DMS153 (cell line): ENCODE results near the gene RIF1.
A peak's percentile ranks its signal among the peaks of the same experiment; 100 is the strongest.

Experiments
- DNase-seq: peaks from one replicate; lab custom pipeline; 2025; lab: John Stamatoyannopoulos, UW

The RIF1 gene, protein sequence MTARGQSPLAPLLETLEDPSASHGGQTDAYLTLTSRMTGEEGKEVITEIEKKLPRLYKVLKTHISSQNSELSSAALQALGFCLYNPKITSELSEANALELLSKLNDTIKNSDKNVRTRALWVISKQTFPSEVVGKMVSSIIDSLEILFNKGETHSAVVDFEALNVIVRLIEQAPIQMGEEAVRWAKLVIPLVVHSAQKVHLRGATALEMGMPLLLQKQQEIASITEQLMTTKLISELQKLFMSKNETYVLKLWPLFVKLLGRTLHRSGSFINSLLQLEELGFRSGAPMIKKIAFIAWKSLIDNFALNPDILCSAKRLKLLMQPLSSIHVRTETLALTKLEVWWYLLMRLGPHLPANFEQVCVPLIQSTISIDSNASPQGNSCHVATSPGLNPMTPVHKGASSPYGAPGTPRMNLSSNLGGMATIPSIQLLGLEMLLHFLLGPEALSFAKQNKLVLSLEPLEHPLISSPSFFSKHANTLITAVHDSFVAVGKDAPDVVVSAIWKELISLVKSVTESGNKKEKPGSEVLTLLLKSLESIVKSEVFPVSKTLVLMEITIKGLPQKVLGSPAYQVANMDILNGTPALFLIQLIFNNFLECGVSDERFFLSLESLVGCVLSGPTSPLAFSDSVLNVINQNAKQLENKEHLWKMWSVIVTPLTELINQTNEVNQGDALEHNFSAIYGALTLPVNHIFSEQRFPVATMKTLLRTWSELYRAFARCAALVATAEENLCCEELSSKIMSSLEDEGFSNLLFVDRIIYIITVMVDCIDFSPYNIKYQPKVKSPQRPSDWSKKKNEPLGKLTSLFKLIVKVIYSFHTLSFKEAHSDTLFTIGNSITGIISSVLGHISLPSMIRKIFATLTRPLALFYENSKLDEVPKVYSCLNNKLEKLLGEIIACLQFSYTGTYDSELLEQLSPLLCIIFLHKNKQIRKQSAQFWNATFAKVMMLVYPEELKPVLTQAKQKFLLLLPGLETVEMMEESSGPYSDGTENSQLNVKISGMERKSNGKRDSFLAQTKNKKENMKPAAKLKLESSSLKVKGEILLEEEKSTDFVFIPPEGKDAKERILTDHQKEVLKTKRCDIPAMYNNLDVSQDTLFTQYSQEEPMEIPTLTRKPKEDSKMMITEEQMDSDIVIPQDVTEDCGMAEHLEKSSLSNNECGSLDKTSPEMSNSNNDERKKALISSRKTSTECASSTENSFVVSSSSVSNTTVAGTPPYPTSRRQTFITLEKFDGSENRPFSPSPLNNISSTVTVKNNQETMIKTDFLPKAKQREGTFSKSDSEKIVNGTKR (N-terminal part only)

GRCh38 chr2:151409601-151410484, at the start of gene RIF1:
TSS of gene RIF1 (plus strand) at chr2:151409902. CDS start at chr2:151410424, 522 bp downstream.
- peak; percentile 84 for DNase-seq

DNA sequence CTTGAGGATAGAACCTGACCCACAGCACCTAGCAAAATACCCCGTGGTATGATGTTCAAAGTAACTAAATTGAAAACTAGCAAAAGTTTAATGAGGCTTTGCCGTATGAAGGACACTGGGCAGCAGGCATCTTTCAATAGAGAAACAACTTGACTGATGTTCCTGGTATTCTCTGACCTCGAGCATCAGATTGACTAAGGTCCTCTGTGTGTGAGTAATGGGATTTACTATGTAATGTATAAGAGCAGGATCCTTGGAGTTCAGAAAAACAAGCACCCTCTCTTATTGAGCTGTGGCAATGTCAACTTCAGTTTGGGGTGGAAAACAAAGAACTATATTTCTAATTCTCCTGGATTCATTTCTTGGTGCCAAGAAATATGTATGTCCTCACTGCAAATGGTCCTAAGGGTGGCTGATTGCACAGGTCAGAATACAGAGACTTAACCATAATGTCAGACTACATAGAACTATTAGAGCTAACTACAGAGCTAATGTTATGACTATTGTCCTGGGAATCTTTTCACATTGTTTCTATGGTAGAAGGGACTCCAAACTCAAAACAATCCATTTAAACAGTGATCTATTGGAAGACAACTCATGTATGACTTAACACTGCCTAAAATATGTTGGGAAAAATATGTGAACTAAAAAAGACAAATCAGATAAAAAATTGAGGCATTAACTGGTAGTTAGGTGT, 47.9 kb upstream of the RIF1 start:
- no peak for DNase-seq

GRCh38 chr2:151363709-151364108, 46.0 kb upstream of the RIF1 start:
- no peak for DNase-seq

DNA sequence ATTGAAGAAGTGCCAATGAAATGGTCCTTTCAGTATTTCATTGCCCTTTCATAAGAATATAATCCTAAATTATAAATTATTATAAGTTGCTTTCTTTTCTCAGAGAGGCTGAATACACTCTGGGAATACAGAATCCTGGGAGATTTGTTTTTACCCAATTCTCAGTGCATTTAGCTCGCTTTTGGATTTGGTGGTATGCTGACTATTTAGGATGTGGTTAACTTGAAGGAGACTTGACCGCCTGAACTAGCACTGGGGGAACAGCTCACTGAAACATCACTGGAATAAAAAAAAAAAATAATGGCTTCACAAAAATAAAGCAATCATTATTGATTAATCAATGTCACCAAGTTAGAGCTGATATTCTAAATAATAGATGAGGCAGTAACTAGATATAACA, 42.1 kb upstream of the RIF1 start:
- DNase-seq = no peak

DNA sequence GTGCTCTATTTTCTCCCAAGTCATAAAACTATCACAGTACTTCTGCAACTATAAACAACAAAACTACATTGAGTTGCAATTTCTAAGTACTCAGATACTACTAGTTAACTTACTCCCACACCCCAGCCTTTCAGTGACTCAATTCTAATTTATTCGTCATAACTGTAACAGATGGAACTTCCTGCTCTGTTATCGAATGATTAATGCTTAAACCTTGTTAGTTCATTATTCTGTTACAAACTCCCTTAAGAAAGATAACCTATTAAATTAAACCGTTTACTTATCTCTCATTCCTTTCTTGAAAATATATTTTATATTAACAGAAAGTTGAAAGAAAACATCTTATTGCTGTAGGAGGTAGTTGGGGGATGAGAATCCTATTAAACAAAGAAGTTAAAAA, 35.3 kb upstream of the RIF1 start:
- no peak for DNase-seq

GRCh38 chr2:151379169-151379568, 30.5 kb upstream of the RIF1 start:
- DNase-seq = no peak

- no peak for DNase-seq
Observed at GRCh38 chr2:151380580-151381235, 29.0 kb upstream of the RIF1 start.

GRCh38 chr2:151381266-151381665, 28.4 kb upstream of the RIF1 start:
- no peak for DNase-seq

GRCh38 chr2:151388011-151388410, 21.7 kb upstream of the RIF1 start:
- DNase-seq = no peak

- DNase-seq = no peak
Observed at GRCh38 chr2:151391436-151391835, 18.3 kb upstream of the RIF1 start.

GRCh38 chr2:151394509-151394908, 15.2 kb upstream of the RIF1 start:
- DNase-seq = no peak

DNA sequence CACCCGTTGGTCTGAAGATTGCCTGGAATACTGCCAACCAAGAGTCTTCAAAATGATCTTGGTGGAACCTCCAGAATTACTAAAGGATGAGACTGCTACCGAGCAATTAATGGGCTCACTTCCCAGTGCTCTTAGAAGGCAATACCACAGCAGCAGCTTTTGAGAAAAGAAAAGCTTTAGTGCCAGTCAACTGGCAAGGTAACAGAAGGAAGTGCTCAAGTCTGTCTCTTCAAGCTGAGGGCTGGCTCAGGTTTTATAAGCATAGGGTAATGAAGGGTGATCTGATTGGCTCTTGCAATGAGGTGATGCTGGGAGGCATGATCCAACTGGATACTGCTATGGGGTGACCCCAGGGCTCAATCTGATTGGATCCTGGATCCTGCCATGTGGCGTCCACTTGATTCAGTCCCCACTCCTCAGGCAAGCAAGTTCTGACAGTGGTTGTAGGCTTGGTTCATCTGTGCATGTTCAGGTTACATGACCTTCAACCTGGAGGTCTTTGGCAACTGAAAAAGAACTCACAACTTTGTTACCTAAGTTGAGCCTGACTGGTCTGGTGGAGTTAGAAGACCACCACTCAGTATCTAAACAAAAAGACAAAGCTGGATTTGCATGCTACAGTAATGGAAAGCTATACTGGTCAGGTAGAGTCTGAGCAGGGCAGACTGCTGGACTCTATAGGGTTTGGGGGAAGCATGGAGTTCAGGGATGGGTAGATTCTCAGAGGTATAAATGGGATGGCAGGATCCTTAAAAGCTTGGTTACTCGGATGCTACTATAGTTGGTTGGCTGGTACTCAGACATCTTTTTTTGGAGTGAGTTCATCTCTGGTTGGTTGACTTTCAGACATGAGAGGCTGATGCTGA, 14.0 kb upstream of the RIF1 start:
- no peak for DNase-seq

GRCh38 chr2:151399981-151400380, 9.7 kb upstream of the RIF1 start:
- DNase-seq = no peak

GRCh38 chr2:151401149-151401548, 8.6 kb upstream of the RIF1 start:
- DNase-seq = no peak

GRCh38 chr2:151403914-151404313, 5.8 kb upstream of the RIF1 start:
- no peak for DNase-seq

- DNase-seq = no peak
Observed at GRCh38 chr2:151405376-151405775, 4.3 kb upstream of the RIF1 start.

DNA sequence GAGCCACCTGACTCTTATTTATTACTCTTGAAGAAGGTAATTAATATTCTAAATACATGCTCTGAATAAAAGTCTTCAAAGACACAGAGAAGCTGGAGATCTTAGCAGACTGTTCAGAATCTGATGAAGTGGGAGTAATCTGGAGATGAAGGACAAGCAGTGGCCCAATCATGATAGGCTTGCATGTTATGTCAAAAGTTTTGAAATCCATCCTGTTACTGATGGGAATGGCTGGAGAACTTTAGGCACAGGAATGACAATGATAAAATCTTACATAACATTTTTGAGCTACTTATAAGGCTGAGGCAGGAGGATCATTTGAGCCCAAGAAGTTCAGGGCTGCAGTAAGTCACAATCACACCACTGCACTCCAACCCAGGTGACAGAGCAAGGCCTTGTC, 2.4 kb upstream of the RIF1 start:
- DNase-seq = no peak

GRCh38 chr2:151408788-151409600, 708 bp upstream of the RIF1 start:
- no peak for DNase-seq
